Kidney (tissue), 14 donors: ENCODE data around the gene EEF1AKMT4. TPM values are rescaled to one million over a fixed set of nuclear protein-coding genes. Genes with fewer than 3 reads are reported as not detected.
A peak's percentile ranks its signal among the peaks of the same experiment; 100 is the strongest.

Experiments used
- DNase-seq, 5 donors: peaks; one replicate each; pipeline ENCODE4 v3.0.0-alpha.2; 2013 to 2020
- FAIRE-seq: peaks from 2 replicates; lab custom pipeline; 2012; peaks lifted over from hg19 to GRCh38; lab: Jason Lieb, UNC
- H3K27ac ChIP-seq, 2 donors: one replicate each; pipeline ENCODE4 v1.7.0; 2013; ENCODE audit warnings: low read depth in 2 of 2, low read length in 2 of 2, inconsistent platforms in 1 of 2
- H3K27me3 ChIP-seq: one replicate; pipeline ENCODE4 v1.7.1; 2013; ENCODE audit warnings: low read length, inconsistent platforms; ENCODE audit not compliant: control insufficient read depth, insufficient read depth
- H3K36me3 ChIP-seq, 3 donors: one replicate each; pipeline versions ENCODE4 v1.7.0 to v1.7.1; 2013; ENCODE audit warnings: low read length in 3 of 3, control low read depth in 1 of 3, inconsistent platforms in 1 of 3; ENCODE audit not compliant: insufficient read depth in 3 of 3, control insufficient read depth in 2 of 3
- H3K4me1 ChIP-seq, 3 donors: one replicate each; pipeline versions ENCODE4 v1.7.0 to v1.7.1; 2013; ENCODE audit warnings: low read length in 3 of 3, inconsistent platforms in 1 of 3, low read depth in 1 of 3; ENCODE audit not compliant: control insufficient read depth in 2 of 3, insufficient read depth in 2 of 3
- H3K4me3 ChIP-seq, 3 donors: one replicate each; pipeline versions ENCODE4 v1.7.0 to v1.8.1; 2013; ENCODE audit warnings: low read length in 3 of 3, control low read depth in 1 of 3, inconsistent platforms in 1 of 3
- H3K9ac ChIP-seq, 3 donors: one replicate each; pipeline versions ENCODE4 v1.7.0 to v1.7.1; 2013; ENCODE audit warnings: low read length in 3 of 3, control low read depth in 1 of 3, inconsistent platforms in 1 of 3
- H3K9me3 ChIP-seq, 3 donors: one replicate each; pipeline versions ENCODE4 v1.7.0 to v1.7.1; 2013; ENCODE audit warnings: low read length in 3 of 3, control low read depth in 1 of 3, inconsistent platforms in 1 of 3; ENCODE audit not compliant: control insufficient read depth in 2 of 3, insufficient read depth in 1 of 3
- intact Hi-C: fragments of 100-400 bp; cut with DNase I; formaldehyde crosslinking; loops from one replicate; pipeline ENCODE4 v1.11.1; 2022
- polyA plus RNA-seq: library from polyadenylated mRNA; stranded (reverse); fragments of 350-450 nt; fragmentation: Illumina TruSeq; extraction: RNeasy Lipid Tissue Mini Kit (QIAGEN cat#74804); gene quantifications from one replicate; pipeline ENCODE4 v1.2.3, GENCODE V29; 2014; ENCODE audit warnings: low read depth, low replicate concordance; ENCODE audit not compliant: insufficient read depth
- total RNA-seq: library from RNA; stranded (reverse); fragmentation: NEBNext Ultra II Directional; extraction: Animal tissue kit (Norgen Biotek cat#: 25700); gene quantifications from one replicate; pipeline ENCODE4 v1.2.1, GENCODE V29; 2021
- TF ChIP-seq, protein P1 (sequence below): IDR thresholded peaks from 3 replicates; pipeline ENCODE4 v1.5.1; 2012; ENCODE audit warnings: mild to moderate bottlenecking, moderate library complexity, borderline replicate concordance; ENCODE audit not compliant: insufficient read depth; ENCODE audit errors: extremely low read depth
- donor health status: control.
- donor health status: control.
- donor health status: control.
- donor health status: control.
- donor health status: control.
- donor health status: DM: yes; HTN: yes; CAD: no.
- donor health status: Normal renal cell carcinoma (clear cell type).

The EEF1AKMT4 gene
- total and polyA plus RNA-seq, 2 donors from 2014 or later = 2.8 to 6.1 TPM

GRCh38 chr3:184228376-184229137, 20.9 kb upstream of the EEF1AKMT4 start:
- DNase-seq (no peak), FAIRE-seq (no peak)
- Histone ChIP-seq H3K27ac (no peak overlapping the region), H3K4me1 (peaks cover 0 to 14% (median 0%) of the 10 kb centered on the region in 3 donors), H3K9ac (no peak overlapping the region), H3K27me3 (peaks cover 21% of the 10 kb centered on the region), H3K9me3 (no peaks in the 10 kb centered on the region), H3K36me3 (no peaks in the 10 kb centered on the region), H3K4me3 (no peak overlapping the region)
- TF ChIP-seq, protein P1, sequence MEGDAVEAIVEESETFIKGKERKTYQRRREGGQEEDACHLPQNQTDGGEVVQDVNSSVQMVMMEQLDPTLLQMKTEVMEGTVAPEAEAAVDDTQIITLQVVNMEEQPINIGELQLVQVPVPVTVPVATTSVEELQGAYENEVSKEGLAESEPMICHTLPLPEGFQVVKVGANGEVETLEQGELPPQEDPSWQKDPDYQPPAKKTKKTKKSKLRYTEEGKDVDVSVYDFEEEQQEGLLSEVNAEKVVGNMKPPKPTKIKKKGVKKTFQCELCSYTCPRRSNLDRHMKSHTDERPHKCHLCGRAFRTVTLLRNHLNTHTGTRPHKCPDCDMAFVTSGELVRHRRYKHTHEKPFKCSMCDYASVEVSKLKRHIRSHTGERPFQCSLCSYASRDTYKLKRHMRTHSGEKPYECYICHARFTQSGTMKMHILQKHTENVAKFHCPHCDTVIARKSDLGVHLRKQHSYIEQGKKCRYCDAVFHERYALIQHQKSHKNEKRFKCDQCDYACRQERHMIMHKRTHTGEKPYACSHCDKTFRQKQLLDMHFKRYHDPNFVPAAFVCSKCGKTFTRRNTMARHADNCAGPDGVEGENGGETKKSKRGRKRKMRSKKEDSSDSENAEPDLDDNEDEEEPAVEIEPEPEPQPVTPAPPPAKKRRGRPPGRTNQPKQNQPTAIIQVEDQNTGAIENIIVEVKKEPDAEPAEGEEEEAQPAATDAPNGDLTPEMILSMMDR = no peak
- intact Hi-C loops = no loop called here

DNA sequence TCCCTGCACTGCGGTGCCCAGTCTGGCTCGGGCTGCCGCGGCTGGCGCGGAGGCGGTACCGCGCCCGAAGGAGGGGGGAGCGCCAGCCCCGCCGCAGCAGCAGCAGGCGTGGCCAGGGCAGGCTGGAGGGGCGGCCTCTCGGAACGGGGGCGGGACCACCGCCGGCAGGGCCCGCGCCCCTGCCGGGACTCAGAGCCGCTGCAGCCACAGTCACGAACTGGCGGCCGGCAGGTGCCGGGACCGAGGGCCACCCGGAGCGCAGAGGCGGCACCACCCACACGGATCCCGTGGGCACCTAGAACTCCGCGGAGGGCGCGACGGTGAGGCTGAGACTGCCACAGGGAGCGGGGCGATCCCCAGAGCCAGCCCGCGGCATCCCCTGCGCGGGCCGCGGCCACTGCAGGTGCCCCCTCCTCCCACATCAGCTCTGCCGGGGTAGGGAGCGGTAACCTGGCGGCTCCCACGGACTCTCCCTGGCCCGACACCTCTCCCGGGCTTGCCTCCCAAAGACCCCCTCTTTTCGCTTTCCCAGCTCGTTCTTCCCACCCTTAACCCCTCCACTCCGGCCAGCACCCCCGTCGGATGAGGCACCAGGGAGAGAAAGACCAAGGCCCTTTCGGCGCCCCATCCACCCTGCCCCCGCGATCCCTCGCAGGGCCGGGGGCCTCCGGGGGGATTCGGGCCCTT, 19.9 kb upstream of the EEF1AKMT4 start, which contains the start of gene VWA5B2:
TSS of gene VWA5B2 (plus strand) at position 192 of the 687 bp plus-strand sequence. CDS start 944 bp downstream, outside the sequence.
- TF ChIP-seq, protein P1 = no peak
- Histone ChIP-seq H3K4me3 (peak within 1 kb of the TSS; percentile 20 to 54 (median 38)), H3K4me1 (peaks cover 0 to 14% (median 0%) of the 10 kb centered on the region in 3 donors), H3K27ac (no peak within 1 kb of the TSS), H3K9me3 (no peaks in the 10 kb centered on the region), H3K9ac (no peak within 1 kb of the TSS), H3K27me3 (peaks cover 21% of the 10 kb centered on the region), H3K36me3 (no peaks in the 10 kb centered on the region)
- no peak for FAIRE-seq
- intact Hi-C loops = no loop called here
- peak; percentile 75 to 88 (median 82) for DNase-seq

DNA sequence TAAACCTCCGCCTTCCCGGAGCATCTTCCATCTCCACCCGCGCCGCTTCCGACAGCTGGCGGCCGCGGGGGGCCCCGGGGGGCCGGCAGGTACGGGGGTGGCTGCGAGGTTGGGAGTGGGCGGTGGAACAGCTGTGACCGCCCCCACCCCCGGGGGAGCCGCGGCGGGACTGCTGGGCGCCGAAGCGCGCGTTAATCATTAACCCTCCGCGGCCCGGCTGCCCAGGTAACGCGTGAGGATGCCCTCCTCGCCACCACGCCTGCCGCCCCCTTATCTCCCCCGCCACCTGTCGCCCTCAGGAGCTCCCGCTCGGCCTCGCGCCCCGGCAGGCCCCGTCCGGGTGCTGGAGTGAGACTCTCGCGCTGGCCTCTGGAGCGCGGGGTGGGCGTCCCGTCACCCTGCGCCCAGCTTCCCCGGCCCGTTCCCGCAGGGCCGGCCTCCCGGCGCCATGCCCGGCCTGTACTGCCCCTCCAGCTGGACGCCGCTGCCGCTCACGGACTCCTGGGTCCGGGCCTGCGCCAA, 19.3 kb upstream of the EEF1AKMT4 start:
- Histone ChIP-seq H3K4me1 (peaks cover 0 to 14% (median 0%) of the 10 kb centered on the region in 3 donors), H3K4me3 (peak overlapping the region in 1 of 3 donors; percentile 54), H3K36me3 (no peaks in the 10 kb centered on the region), H3K27ac (no peak overlapping the region), H3K9me3 (no peaks in the 10 kb centered on the region), H3K9ac (no peak overlapping the region), H3K27me3 (peaks cover 21% of the 10 kb centered on the region)
- intact Hi-C loops = no loop called here
- TF ChIP-seq, protein P1 = no peak
- FAIRE-seq (no peak), DNase-seq (peak in 3 of 5 donors; percentile 40 to 72 (median 63))
